NB4 (cell line): Measurements from ENCODE around the gene ZNF423.

Source experiments
- CTCF ChIP-seq: IDR thresholded peaks from one replicate; pipeline ENCODE4 v1.5.1; 2012; ENCODE audit warnings: low read depth, low read length
- MAX ChIP-seq: IDR thresholded peaks from 2 replicates; pipeline ENCODE4 v1.6.1; 2011; ENCODE audit warnings: low read depth, low read length
- MYC ChIP-seq: IDR thresholded peaks from 2 replicates; pipeline ENCODE4 v1.6.1; 2011; ENCODE audit warnings: low read depth, low read length
- POLR2A ChIP-seq: IDR thresholded peaks from 2 replicates; pipeline ENCODE4 v1.6.1; 2011; ENCODE audit warnings: mild to moderate bottlenecking; ENCODE audit not compliant: insufficient read length; ENCODE audit errors: extremely low read depth

- TF ChIP-seq POLR2A (no peak), CTCF (no peak), MAX (no peak), MYC (no peak)
Observed at GRCh38 chr16:49543631-49543946, 312.3 kb downstream of the ZNF423 start.
